A673 (cell line): ENCODE results near the gene FHIP1B. TPM values are rescaled to one million over a fixed set of nuclear protein-coding genes. Genes with fewer than 3 reads are reported as not detected.
"Not testable (repeated sequence)": the region's sequence is repeated elsewhere in the genome, so short reads cannot be mapped to it uniquely, and the experiment has no call there.

Source experiments
- BruUV-seq: library from RNA; stranded (reverse); fragments of 400-500 nt; replicated peaks from 2 replicates; lab custom pipeline; 2021; lab: Mats Ljungman, UMichigan
- CTCF ChIA-PET: fragments of 300-600 bp; sonication (Branson Sonifier 250); formaldehyde crosslinking; loops from one replicate; lab custom pipeline; 2022; ENCODE audit warnings: antibody characterized with exemption; lab: Charles Lee
- POLR2A ChIA-PET: fragments of 300-600 bp; sonication (Branson Sonifier 250); formaldehyde crosslinking; loops from one replicate; lab custom pipeline; 2022; ENCODE audit warnings: antibody characterized with exemption; ENCODE audit not compliant: low non-redundant PET; lab: Charles Lee
- DNase-seq: peaks from one replicate; pipeline ENCODE4 v3.0.0-alpha.2; 2015; ENCODE audit warnings: low spot score
- H3K27ac ChIP-seq: fragments of 200-600 bp; sonication (generic); 2 replicates; pipeline ENCODE4 v1.5.1; 2016; ENCODE audit warnings: mixed run types, low read depth, mild to moderate bottlenecking, mixed read lengths, antibody characterized with exemption, low read length; ENCODE audit not compliant: poor library complexity, severe bottlenecking
- H3K27me3 ChIP-seq: fragments of 200-600 bp; sonication (generic); replicated peaks from 2 replicates; pipeline ENCODE4 v1.6.1; 2017; ENCODE audit warnings: mixed run types, low read depth, mild to moderate bottlenecking, mixed read lengths, antibody characterized with exemption, low read length; ENCODE audit not compliant: insufficient read depth, poor library complexity
- H3K36me3 ChIP-seq: fragments of 200-600 bp; sonication (generic); 2 replicates; pipeline ENCODE4 v1.6.1; 2016; ENCODE audit warnings: mixed run types, mild to moderate bottlenecking, mixed read lengths, antibody characterized with exemption, low read length; ENCODE audit not compliant: insufficient read depth, poor library complexity, severe bottlenecking
- H3K4me1 ChIP-seq: fragments of 200-600 bp; sonication (generic); 2 replicates; pipeline ENCODE4 v1.6.1; 2017; ENCODE audit warnings: mixed run types, mild to moderate bottlenecking, mixed read lengths, antibody characterized with exemption, low read length; ENCODE audit not compliant: insufficient read depth, poor library complexity, severe bottlenecking
- H3K4me3 ChIP-seq: fragments of 200-600 bp; sonication (generic); 2 replicates; pipeline ENCODE4 v1.5.1; 2016; ENCODE audit warnings: low read depth, mixed run types, mild to moderate bottlenecking, mixed read lengths, low read length; ENCODE audit not compliant: poor library complexity, severe bottlenecking
- H3K9me3 ChIP-seq: fragments of 200-600 bp; sonication (generic); 2 replicates; pipeline ENCODE4 v1.6.1; 2016; ENCODE audit warnings: mixed run types, low read depth, mild to moderate bottlenecking, mixed read lengths, antibody characterized with exemption, low read length; ENCODE audit not compliant: poor library complexity, severe bottlenecking
- CTCF ChIP-seq: fragments of 300-800, 200-600 bp; sonication (generic); conservative IDR thresholded peaks from 2 replicates; pipeline ENCODE4 v1.5.1; 2017; ENCODE audit warnings: low read depth, mild to moderate bottlenecking, antibody characterized with exemption, low read length, moderate library complexity, mixed read lengths
- EZH2 ChIP-seq: fragments of 200-600 bp; sonication (generic); IDR thresholded peaks from 2 replicates; pipeline ENCODE4 v1.6.1; 2017; ENCODE audit warnings: borderline replicate concordance, low read depth, mild to moderate bottlenecking, mixed read lengths, antibody characterized with exemption, low read length; ENCODE audit not compliant: poor library complexity, severe bottlenecking
- intact Hi-C: fragments of 100-400 bp; cut with micrococcal nuclease; formaldehyde crosslinking; loops from one replicate; pipeline ENCODE4 v1.10.0; 2022; ENCODE audit not compliant: unreplicated experiment
- total RNA-seq: library from RNA; stranded (reverse); gene quantifications from 2 replicates; pipeline ENCODE4 v1.2.3, GENCODE V29; 2021

The FHIP1B gene
- total RNA-seq, 1 experiment from 2014 or later: 18.6 TPM

DNA sequence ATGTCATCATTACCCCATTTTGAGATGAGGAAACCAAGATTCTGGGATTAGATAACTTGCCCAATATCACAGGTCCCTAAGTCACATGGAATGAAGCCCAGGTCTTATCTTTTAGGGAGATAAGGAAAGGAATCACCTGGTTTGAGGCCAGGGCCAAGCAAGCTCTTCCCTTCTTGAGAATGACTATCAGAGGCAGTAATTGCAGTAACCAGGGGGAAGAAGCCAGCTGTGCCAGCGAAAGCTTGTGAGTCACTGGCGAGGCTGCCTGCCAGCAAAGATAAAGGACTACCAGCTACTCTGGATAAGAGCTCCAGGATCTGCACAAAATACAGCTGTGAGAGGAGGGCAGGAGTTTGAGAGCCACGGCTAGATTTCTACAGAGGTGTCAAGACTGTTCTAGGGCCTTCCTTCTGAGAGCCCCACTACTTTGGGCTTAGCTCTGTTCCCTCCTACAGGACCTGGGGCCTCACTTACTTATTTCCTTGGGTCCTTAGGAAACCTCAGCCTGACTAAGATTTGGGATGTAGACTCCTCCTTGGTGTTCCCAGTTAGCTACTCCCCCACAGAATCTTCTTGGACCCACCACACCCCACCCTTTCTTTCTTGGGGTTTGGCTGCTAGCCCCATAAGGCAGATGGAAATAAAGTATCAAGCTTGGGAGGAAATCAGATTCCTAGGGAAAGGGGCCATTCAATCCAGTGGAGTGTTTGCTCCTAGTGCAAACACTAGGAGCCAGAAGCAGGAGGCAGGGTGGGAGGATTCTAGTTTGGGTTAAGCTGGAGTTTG lies 15.5 kb upstream of the FHIP1B start:
- TF ChIP-seq EZH2 (no peak), CTCF (no peak)
- CTCF ChIA-PET: interaction anchor here (0.6 to 3.1 kb wide), 2 partner anchors 113 to 295 kb away, joined by 3 to 25 read pairs; no protein-coding TSS in a partner anchor
- Histone ChIP-seq H3K4me1 (no peaks in the 10 kb centered on the region), H3K27ac (no peak overlapping the region), H3K9me3 (no peaks in the 10 kb centered on the region), H3K27me3 (no peaks in the 10 kb centered on the region), H3K4me3 (no peak overlapping the region), H3K36me3 (no peaks in the 10 kb centered on the region)
- no TSS peak for BruUV-seq
- peak; percentile 79 for DNase-seq
- POLR2A ChIA-PET: no interaction called here
- intact Hi-C loops: loop anchor here (5.0 kb wide), 1 partner anchor 102 kb away; no protein-coding TSS in a partner anchor

DNA sequence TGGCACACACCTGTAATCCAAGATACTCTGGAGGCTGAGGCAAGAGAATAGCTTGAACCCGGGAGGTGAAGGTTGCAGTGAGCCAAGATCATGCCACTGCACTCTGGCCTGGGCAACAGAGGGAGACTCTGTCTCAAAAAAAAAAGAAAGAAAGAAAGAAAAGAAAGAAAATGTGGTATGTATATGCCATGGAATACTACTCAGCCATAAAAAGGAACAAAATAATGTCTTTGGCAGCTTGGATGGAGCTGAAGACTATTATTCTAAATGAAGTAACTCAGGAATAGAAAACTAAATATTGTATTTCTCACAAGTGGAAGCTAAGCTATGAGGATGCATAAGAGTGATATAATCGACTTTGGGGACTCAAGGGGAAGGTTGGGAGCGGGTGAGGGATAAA lies 14.5 kb upstream of the FHIP1B start:
- BruUV-seq, DNase-seq, H3K4me3 ChIP-seq, H3K36me3 ChIP-seq, H3K27me3 ChIP-seq, POLR2A ChIA-PET, H3K4me1 ChIP-seq, CTCF ChIA-PET, H3K9me3 ChIP-seq, H3K27ac ChIP-seq, intact Hi-C loops: not testable (repeated sequence)

- POLR2A ChIA-PET: no interaction called here
- H3K4me1 ChIP-seq: no peaks in the 10 kb centered on the region
- H3K27ac ChIP-seq: no peak overlapping the region
- no peaks in the 10 kb centered on the region for H3K9me3 ChIP-seq
- TF ChIP-seq CTCF (no peak), EZH2 (no peak)
- no peaks in the 10 kb centered on the region for H3K36me3 ChIP-seq
- H3K27me3 ChIP-seq: no peaks in the 10 kb centered on the region
- no TSS peak for BruUV-seq
- intact Hi-C loops: no loop called here
- CTCF ChIA-PET: no interaction called here
- no peak overlapping the region for H3K4me3 ChIP-seq
- DNase-seq: no peak
Measured at GRCh38 chr11:6248248-6248647, 13.8 kb upstream of the FHIP1B start.

DNA sequence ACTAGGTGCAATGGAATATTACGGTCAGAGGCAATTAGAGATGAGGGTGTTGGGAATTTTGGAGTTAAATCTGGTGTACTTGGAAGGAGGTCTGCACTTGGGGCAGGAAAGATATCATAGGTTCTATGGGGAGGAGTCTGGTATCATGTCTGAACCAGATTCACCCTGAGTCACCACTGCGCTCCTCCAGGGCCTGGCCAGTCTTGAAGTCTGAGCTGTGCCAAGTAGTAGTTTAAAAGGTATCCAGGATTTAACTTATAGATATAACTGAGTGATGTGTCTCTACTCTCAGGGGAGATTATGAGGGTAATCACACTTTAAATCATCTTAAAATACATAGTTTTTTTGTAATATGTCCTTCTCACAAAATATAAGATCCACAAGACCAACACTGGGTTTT lies 11.1 kb upstream of the FHIP1B start:
- TF ChIP-seq EZH2 (no peak), CTCF (no peak)
- POLR2A ChIA-PET: no interaction called here
- Histone ChIP-seq H3K36me3 (no peaks in the 10 kb centered on the region), H3K4me3 (no peak overlapping the region), H3K27me3 (no peaks in the 10 kb centered on the region), H3K4me1 (no peaks in the 10 kb centered on the region), H3K9me3 (no peaks in the 10 kb centered on the region), H3K27ac (no peak overlapping the region)
- DNase-seq: no peak
- CTCF ChIA-PET: no interaction called here
- BruUV-seq: no TSS peak
- intact Hi-C loops: no loop called here
